Prostate gland (tissue), 2 donors: Measurements from ENCODE around the gene NOL7.

Experiments used
- CTCF ChIP-seq, 4 experiments: fragments of 200-600 bp in 2 of 4; fragments of 450-650 bp in 2 of 4; sonication (generic) in 2 of 4; IDR thresholded peaks; 1 replicate in 3 of 4; 2 replicates in 1 of 4; pipeline ENCODE4 v1.5.1; 2016 to 2019; ENCODE audit warnings: antibody characterized with exemption in 4 of 4, mild to moderate bottlenecking in 2 of 4, moderate library complexity in 2 of 4
- POLR2A ChIP-seq: fragments of 450-650 bp; IDR thresholded peaks from one replicate; pipeline ENCODE4 v1.6.1; 2016; ENCODE audit warnings: antibody characterized with exemption, mild to moderate bottlenecking
- POLR2AphosphoS5 ChIP-seq: sonication (generic); formaldehyde crosslinking; IDR thresholded peaks from one replicate; pipeline ENCODE4 v1.6.1; 2017; ENCODE audit warnings: antibody characterized with exemption

DNA sequence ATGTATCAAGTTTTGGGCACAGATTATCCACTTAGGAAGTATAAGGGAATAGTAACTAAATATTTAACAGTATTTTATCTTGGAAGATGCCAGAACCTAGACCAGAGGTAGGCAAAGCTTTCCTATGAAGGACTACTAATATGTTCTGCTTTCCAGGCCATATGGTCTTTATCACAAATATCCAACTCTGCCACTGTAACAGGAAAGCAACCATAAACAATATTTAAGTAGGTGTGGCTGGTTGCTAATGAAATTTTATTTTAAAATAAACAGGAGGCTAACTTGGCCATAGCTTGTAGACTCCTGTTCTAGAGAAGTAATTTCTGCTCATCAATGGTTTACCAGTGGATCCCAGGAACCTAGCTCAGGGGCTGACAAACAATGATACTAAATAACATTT is 39.4 kb downstream of the NOL7 start:
- TF ChIP-seq CTCF (IDR thresholded peaks at IDR 0.05) (no peak), POLR2A (no peak), POLR2AphosphoS5 (no peak)
